Stimulated activated CD4-positive, alpha-beta T cell treated with anti-CD3 and anti-CD28 coated beads, Interleukin-4, amount 100 ng/mL, for 48 hours (primary cell): ENCODE data around the gene OR8K1.

ENCODE experiments used
- DNase-seq, 2 donors: peaks; one replicate each; pipeline ENCODE4 v3.0.0-alpha.2; 2020; ENCODE audit warnings: low read depth in 2 of 2

OR8K1 gene

DNA sequence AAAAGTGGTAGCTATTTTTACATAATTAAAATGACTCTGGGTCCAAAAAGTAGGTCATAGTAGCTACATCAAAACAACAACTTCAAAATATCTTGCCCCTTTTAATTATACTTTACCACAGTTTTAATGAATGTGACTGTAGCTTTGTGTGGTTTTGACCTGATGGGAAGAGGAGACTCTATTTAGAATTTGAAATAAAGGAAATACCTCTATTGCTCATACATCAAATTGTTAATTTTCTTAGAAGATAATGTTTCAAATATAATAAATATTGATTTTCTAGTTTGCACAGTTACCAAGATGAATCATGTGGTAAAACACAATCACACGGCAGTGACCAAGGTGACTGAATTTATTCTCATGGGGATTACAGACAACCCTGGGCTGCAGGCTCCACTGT lies at the start of gene OR8K1:
OR8K1 (plus strand) TSS at position 301 of the 400 bp plus-strand sequence; CDS start at position 301, 0 bp downstream.
- no peak for DNase-seq

DNA sequence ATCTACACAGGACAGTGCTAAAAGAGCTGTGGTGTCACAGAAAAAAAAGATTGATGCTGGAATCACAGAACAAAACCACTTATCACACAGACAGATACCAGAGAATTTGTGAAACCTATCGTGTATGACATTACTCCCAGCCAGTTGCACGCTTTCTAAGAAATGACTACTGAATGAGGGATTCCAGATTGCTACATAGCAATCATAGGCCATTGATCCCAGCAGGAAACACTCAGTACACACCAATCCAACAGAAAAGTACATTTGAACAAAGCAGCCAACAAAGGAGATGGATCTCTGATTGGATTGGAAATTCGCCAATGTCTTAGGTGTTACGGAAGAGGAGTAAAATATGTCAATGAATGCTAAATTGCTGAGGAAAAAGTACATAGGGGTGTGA lies 48.9 kb upstream of the OR8K1 start:
- DNase-seq, result no peak

DNA sequence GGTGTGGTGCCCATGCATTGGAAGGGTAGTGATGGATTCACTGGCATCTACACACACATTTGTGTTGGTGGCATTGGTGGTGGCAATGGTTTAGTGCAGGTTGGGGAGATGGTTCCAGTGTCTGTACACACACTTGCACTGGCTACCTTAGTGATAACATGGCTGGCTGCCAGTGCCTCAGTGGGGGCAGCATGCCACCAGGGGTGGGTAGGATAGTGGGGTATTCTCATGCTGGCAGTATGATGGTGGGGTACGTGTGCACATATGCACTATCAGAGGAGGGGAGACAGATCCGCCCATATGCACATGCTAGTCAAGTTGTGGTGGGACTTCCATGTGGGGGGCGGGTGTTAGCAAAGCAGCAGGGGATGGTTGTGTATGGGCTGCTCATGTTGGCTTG lies 38.0 kb upstream of the OR8K1 start:
- no peak for DNase-seq

DNA sequence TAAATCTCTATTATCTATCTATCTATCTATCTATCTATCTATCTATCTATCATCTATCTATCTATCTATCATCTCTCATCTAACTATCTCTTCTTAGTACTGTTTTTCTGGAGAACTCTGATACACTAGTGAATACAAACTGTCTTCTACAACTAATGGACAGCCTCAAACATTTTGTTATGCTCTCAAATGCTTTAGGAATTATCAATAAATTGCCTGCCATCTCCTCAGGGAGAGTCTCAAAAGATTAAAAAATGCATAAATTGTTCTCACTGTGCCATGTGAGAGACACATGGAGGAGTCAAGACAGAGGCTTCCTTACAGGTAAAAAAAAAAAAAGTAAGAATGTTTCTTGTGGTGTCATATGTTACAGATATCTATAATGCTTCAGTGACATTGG lies 31.0 kb upstream of the OR8K1 start, which contains the start of gene OR8K3:
OR8K3 (plus strand) TSS at position 301 of the 400 bp plus-strand sequence. CDS start 3,163 bp downstream, outside the sequence.
- no peak for DNase-seq

DNA sequence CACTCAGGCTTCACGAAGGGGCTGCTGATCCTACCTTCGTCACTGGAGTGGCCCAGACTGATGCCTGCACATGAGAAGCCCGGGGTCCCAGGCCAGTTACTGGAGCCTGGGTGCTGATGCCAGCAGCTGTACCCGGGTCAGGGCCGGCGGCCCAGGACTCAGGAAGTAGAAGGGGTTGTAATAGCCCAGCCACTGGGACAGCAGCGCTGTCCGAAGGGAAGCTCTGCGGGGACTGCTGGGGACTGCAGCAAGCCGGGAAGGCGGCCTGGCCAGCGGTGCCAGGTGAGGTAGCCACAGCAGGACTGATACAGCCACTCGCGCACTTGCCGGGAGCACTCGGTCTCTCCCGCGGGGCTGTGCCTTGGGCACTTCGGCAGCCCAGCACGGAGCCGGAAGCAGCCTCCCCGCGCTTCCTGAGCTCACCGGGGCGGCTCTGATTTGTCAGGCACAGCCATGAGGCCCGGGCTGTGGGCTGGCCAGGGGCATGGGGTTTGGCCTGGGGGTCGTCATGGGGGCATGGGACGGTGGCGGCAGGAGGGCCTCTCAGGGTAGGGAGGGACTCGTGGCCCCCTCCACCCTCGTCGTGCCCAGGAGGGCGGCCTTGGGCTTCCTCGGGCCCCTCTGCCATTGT lies 13.9 kb upstream of the OR8K1 start:
- DNase-seq, result no peak

DNA sequence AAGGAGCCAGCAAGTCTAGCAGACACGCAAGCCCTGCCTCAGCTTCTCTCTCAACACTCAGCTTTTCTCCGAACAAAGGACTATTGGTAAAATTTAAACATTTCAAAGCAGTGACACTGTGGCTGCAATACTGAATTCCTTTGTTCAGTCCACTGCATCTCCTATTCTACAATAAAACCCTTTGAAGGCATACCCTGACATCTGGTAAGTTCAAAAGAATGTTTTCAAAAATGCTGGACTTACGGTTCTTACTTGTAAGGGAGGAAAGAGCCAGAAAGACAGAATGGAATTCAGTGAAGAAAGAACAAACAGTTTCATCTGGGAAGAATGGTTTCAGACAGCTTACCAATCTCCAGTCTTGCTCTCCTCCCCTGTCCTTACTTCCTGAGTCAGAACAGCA lies 12.7 kb upstream of the OR8K1 start:
- DNase-seq, result no peak

DNA sequence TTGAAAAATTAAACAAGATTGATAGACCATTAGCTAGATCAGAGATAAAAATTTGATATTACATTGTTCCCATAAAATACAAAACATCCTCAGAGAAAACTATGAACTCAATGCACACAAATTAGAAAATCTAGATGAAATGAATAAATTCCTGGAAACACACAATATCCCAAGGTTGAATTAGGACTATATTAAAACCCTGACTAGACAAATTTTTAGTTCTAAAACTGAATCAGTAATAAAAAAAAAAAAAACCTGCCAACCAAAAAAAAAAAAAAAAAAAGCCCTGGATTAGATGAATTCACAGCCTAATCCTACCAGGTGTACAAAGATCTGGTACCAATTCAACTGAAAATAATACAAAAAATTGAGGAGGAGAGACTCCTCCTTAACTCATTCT lies 5.5 kb upstream of the OR8K1 start:
- DNase-seq, result no peak

DNA sequence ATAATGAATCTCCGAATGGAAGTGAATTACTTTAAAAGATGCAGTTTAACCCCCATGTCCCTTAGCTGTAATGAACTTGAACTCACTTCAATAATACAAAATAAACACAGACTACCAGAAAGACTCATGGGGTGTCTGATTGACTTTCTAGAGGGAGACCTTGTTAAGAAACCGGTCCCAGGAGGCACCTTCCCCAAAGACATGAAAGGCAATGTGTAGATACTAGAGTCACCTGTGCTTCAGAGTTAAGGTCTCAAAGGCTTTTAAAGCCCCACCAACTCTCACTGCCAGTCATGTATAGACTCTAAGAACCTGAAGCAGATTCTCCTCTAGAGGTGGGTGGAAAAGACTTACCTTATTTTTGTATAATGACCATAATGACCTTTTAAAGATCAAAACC lies 8.2 kb downstream of the OR8K1 start, which contains the start of gene OR8J1:
OR8J1 (plus strand) TSS at position 301 of the 400 bp plus-strand sequence. CDS start 5,956 bp downstream, outside the sequence.
- DNase-seq, result no peak

DNA sequence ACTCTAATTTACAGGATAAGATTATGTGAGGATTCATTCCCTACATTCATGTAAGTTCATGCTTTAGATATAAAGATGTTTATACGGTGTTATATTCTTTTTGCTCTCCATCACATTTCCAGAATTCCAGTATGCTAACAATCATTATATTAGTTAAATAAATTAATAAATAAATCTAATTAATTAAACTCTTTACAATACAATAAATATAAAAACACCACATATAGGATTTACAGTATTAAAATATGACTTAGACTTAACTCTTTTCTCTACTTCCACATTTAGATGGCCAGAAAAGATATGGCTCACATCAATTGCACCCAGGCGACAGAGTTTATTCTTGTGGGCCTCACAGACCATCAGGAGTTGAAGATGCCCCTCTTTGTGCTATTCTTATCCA lies 29.5 kb downstream of the OR8K1 start, which contains the start of gene OR8U1:
OR8U1 (plus strand) TSS at position 301 of the 400 bp plus-strand sequence; CDS start at position 301, 0 bp downstream.
- no peak for DNase-seq

DNA sequence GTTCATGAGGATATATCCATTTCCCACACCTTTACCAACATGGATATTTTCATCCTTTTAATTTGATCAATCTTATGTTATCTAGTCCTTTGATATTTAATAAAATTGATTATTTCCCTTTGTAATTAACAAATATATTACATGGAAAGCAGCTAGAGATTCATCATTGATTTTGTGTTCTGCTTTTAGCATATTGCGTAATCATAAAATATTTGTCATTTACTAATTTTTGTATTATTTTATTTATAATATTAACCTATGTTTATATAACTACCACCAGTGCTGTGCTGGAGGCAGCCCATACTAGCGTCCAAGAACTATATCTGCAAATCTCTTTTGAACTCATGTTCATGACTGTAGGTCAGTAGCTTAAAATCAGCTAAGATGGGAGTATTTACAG lies 34.3 kb downstream of the OR8K1 start:
- DNase-seq, result no peak

DNA sequence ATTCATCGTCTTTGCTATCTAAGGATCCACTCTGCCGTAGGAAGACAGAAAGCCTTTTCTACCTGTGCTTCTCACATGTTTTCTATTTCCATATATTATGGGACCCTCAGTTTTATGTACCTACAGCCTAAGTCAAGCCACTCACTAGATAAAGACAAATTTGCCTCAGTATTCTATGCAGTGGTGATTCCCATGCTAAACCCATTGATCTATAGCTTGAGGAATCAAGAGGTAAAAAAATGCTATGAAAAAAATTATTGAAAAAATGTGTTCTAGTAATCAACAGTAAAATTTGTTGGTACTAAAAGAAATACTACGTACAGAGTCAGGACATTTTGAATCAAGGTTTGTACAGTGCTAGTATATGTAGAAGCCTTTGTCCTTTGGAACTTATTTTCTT lies 48.5 kb downstream of the OR8K1 start:
- no peak for DNase-seq

DNA sequence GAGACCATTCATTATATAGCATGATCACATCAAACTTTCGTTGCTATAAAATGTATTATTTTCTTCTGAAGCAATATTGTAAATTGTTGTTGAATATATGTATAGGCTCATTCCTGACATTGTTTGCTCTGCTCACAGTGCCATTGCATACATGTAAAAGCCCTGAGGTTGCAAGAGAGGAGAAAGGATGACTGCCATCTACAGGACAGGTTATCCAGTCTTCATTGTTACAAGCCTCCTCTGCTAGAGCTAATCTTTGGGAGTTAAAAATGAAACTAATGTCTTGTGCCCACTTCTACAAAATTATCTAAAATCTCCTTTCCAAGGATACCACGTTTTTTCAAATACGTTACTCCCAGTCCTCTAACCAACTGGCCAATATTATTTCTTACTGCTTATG lies 50.2 kb downstream of the OR8K1 start:
- no peak for DNase-seq
